ENCODE results near the gene EPHB1.

Gene EPHB1

GRCh38 chr3:134965865-134966481 is 170.9 kb downstream of the EPHB1 start:
- no peak for TF ChIP-seq CTCF (IDR thresholded peaks at IDR 0.05)

DNA sequence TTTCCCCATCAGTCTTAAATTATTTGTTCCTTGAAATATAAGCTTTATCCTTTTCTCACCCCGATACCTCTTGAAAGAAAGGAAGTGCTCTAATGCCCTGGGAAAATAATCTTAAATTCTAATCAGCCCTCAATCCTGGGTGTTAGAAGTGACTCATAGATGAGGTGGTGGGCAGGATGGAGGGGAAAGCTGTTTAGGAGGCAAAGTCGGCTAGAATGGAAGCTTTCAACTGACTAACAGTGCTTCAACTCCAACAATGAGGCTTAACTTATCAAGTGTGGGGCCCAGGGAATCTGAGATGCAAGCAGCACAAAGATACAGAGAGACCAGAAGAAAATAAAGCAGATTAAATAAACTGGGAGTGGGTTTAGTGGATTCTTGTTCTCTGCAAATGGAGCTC is 175.8 kb downstream of the EPHB1 start:
- no peak for TF ChIP-seq CTCF (IDR thresholded peaks at IDR 0.05)

- TF ChIP-seq CTCF (IDR thresholded peaks at IDR 0.05) = no peak
Measured at GRCh38 chr3:134971306-134971705, 176.2 kb downstream of the EPHB1 start.

DNA sequence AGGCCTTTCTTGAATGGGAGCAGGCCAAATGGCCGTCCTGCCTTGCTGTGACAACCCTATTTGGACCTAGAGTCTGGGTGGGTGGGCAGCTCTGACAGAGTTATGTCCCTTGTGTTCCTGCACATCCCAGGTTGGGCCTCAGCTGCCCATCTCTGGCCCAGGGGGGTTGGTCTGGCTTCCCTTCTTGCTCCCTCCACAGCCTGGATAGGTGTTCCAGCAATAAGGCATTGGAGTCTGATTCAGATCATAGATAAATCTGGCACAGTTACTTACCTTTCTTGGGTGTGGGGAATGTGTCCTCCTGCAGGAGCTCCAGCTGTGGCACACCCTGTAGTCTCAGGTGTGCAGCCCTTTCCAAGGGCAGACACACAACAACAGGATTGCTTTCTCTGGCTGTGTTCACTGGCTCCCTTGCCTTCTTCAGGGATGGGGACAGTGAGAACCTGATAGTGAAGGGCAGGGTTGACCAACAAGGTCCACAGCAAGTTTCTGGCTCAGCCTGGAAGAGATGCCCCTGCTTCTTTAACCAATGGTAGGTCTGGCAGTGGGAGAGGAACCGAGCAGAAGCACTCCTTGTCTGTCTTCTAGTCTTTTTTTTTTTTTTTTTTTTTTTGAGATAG is 177.9 kb downstream of the EPHB1 start:
- TF ChIP-seq CTCF (IDR thresholded peaks at IDR 0.05) = no peak

GRCh38 chr3:134974624-134975023 is 179.6 kb downstream of the EPHB1 start:
- TF ChIP-seq CTCF (IDR thresholded peaks at IDR 0.05) = no peak

DNA sequence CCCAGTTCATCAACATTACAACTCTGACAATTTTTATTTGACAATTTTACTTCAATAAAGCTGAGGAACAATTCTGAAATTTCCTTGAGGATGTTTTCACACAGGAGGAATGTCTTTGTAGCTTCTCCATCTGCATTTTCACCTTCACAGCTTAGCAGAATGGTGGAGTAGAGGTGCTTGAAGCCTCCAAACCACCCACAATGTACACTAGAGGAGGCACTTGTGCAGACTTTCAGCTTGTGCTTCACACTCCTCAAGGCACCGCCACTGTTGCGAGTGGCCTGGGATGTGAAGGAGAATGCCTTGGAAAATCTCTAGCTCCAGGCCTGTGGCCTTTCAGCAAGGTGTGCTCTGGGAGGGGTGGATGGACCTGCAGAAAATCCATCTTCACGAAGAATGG is 181.9 kb downstream of the EPHB1 start:
- TF ChIP-seq CTCF (IDR thresholded peaks at IDR 0.05) = no peak

DNA sequence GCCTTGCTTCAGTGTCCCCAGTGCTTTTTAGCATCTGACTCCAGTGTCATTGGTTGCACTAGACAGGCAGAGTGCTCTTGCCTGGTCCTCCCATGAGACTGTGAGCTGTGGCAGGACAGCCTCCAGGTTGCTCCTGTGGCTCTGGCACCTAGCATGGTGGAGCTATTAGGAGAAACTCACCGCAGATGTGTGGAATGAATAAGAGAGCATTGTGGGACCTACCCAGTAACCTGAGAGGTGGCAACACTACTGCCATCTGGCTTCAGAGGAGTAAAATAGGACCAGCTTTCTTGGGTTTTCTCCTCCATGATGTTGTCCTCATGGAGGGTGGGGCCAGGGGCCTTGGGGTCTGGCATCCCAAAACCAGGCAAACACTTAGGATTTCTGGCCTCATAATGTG is 183.6 kb downstream of the EPHB1 start:
- TF ChIP-seq CTCF (IDR thresholded peaks at IDR 0.05) = no peak
